IPS DF 6.9 (cell line): ENCODE data around the gene CHPF2.

Experiments
- DNase-seq: peaks from one replicate; pipeline ENCODE4 v3.0.0-alpha.2; 2013; ENCODE audit warnings: low read depth, low spot score
- H3K27ac ChIP-seq: one replicate; pipeline ENCODE4 v1.5.1; 2013; ENCODE audit warnings: low read length, control low read depth
- H3K27me3 ChIP-seq: 2 replicates; pipeline ENCODE4 v1.6.1; 2013; ENCODE audit warnings: mild to moderate bottlenecking, low read length; ENCODE audit not compliant: control insufficient read depth, insufficient read depth
- H3K36me3 ChIP-seq: 2 replicates; pipeline ENCODE4 v1.6.1; 2013; ENCODE audit warnings: low read length; ENCODE audit not compliant: control insufficient read depth, insufficient read depth
- H3K4me1 ChIP-seq: 2 replicates; pipeline ENCODE4 v1.6.1; 2013; ENCODE audit warnings: low read length; ENCODE audit not compliant: control insufficient read depth, insufficient read depth
- H3K4me3 ChIP-seq: 2 replicates; pipeline ENCODE4 v1.5.1; 2013; ENCODE audit warnings: mild to moderate bottlenecking, low read length
- H3K9me3 ChIP-seq: 2 replicates; pipeline ENCODE4 v1.6.1; 2013; ENCODE audit warnings: low read length, inconsistent platforms; ENCODE audit not compliant: control insufficient read depth, insufficient read depth
- WGBS: extraction: QIAGEN DNeasy Blood & Tissue Kit; methylation state at CpG from one replicate; pipeline ENCODE4 v1.1.7; 2013; ENCODE audit warnings: mixed read lengths, missing lambda C conversion rate; ENCODE audit not compliant: insufficient read length, insufficient coverage; 5-methylcytosine and 5-hydroxymethylcytosine counted together

The CHPF2 gene, protein sequence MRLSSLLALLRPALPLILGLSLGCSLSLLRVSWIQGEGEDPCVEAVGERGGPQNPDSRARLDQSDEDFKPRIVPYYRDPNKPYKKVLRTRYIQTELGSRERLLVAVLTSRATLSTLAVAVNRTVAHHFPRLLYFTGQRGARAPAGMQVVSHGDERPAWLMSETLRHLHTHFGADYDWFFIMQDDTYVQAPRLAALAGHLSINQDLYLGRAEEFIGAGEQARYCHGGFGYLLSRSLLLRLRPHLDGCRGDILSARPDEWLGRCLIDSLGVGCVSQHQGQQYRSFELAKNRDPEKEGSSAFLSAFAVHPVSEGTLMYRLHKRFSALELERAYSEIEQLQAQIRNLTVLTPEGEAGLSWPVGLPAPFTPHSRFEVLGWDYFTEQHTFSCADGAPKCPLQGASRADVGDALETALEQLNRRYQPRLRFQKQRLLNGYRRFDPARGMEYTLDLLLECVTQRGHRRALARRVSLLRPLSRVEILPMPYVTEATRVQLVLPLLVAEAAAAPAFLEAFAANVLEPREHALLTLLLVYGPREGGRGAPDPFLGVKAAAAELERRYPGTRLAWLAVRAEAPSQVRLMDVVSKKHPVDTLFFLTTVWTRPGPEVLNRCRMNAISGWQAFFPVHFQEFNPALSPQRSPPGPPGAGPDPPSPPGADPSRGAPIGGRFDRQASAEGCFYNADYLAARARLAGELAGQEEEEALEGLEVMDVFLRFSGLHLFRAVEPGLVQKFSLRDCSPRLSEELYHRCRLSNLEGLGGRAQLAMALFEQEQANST

GRCh38 chr7:151232091-151232916, at the start of gene CHPF2:
CHPF2 (plus strand) TSS chr7:151232483; CDS start chr7:151234012, 1,529 bp downstream.
- H3K36me3 ChIP-seq: peaks cover 13% of the 10 kb centered on the region
- DNase-seq: no peak
- no peaks in the 10 kb centered on the region for H3K9me3 ChIP-seq
- H3K4me1 ChIP-seq: 0 out of 2 replicates have a peak, but pooled peaks cover 2% of the 10 kb centered on the region
- H3K27me3 ChIP-seq: no peaks in the 10 kb centered on the region
- no peak within 1 kb of the TSS for H3K27ac ChIP-seq
- WGBS: no CpG with 5 or more reads among the region's 79 CpGs
- H3K4me3 ChIP-seq: peak within 1 kb of the TSS; percentile 60

DNA sequence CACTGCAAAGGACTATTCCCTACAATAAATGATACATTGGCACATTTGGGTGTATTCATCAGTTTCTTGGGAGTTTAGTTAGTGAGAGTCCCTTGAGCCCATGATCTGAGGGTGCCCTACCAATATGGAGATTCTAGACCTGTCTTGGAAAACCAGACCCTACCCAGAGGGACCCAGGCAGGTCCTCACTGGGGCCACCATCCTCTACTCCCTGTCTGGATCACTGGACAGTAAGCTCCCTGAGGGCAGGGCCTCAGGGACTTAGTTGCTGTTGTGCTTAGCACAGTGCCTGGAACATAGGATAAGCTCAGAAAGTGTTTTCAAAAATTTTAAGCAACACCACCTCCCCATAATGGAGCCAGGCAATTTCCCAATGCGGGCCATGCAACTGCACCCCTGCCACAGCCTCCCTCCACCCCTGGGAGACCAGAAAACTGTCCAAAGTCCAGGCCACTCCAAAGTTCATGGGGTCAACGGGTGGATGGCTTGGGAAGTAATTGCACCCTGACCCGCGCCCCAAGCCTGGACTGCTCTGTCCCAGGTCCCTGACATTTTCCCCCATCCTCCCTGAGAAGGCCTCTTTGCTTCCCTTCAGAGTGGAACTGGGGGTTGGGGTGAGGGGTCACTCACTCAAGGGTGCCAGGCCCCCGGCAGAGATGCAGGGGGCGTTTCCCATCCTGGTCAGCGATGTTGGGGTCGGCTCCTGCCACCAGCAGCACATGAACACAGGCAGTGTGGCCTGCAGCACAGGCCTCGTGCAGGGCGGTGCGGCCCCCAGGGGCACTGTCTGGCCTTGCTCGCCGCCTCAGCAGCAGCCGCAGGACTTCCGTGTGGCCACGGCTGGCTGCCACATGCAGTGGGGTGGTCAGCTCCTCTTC, 46.3 kb upstream of the CHPF2 start:
- Histone ChIP-seq H3K27me3 (no peaks in the 10 kb centered on the region), H3K9me3 (no peaks in the 10 kb centered on the region), H3K4me1 (no peaks in the 10 kb centered on the region), H3K4me3 (no peak overlapping the region), H3K36me3 (no peaks in the 10 kb centered on the region), H3K27ac (no peak overlapping the region)
- DNase-seq: no peak
- no CpG with 5 or more reads among the region's 16 CpGs for WGBS

- WGBS: no CpG with 5 or more reads among the region's 22 CpGs
- H3K27ac ChIP-seq: no peak within 1 kb of the TSS
- H3K36me3 ChIP-seq: no peaks in the 10 kb centered on the region
- H3K4me3 ChIP-seq: no peak within 1 kb of the TSS
- H3K27me3 ChIP-seq: no peaks in the 10 kb centered on the region
- DNase-seq: no peak
- no peaks in the 10 kb centered on the region for H3K4me1 ChIP-seq
- H3K9me3 ChIP-seq: no peaks in the 10 kb centered on the region
Observed at GRCh38 chr7:151186640-151187408, 45.5 kb upstream of the CHPF2 start, which contains the start of gene ASB10. ASB10 (minus strand) TSS chr7:151187250; CDS start chr7:151187130, 120 bp downstream.

DNA sequence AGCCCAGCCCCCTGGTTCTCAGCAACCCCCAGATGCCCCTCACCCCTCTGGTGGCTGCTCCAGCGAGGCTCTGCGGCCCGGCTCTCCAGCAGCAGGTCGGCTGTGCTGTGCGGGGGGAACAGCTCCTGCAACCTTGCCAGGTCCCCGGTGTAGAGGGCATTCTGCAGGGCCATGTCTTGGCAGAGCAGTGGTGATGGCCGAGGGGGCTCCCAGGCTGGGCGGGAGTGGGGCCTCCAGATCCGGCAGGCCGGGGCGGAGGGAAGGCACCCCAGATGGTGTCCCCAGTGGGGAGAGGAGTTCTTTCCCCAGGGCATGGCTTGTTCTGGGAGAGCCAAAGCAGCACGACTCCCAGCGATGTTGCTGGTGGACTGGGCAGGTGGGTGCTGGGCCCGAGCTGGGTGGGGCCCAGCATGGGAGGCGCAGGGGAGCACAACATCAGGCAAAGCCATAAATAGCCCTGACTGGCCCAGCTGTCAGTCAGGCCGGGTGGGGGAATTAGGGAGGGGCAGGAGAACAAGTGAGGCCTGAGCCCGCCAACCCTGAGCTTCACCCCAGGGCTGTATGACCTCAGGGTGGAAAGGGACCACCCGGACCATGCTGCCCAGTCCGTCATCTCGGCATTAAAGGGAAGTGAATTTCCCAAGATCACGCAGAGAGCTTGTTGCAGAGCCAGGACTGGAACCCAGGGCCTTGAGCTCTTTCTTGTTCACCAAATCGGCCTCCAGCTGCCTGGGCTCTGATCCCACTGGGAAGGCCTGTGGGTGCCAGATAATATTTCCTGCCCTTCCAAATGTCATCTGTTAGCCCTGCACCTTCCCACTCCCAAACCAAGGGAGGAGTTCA, 44.7 kb upstream of the CHPF2 start:
- no CpG with 5 or more reads among the region's 22 CpGs for WGBS
- H3K4me3 ChIP-seq: no peak overlapping the region
- no peak for DNase-seq
- no peaks in the 10 kb centered on the region for H3K9me3 ChIP-seq
- H3K27ac ChIP-seq: no peak overlapping the region
- no peaks in the 10 kb centered on the region for H3K27me3 ChIP-seq
- H3K36me3 ChIP-seq: no peaks in the 10 kb centered on the region
- no peaks in the 10 kb centered on the region for H3K4me1 ChIP-seq

DNA sequence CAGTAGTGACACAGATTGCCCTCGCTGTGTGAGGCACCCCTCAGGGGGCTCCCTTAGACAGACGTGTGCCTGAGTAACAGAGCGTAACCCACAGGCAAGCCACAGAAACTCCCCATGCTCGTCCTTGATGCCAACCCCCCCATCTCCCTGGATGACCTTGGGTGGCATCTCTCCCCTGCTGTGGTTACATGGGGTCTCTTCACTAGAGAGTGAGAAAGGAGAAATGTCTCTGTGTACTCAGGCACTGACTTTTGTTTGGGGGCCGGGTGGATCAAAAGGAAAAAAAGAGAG, 44.1 kb upstream of the CHPF2 start:
- H3K36me3 ChIP-seq: no peaks in the 10 kb centered on the region
- no peaks in the 10 kb centered on the region for H3K27me3 ChIP-seq
- no peak for DNase-seq
- no peaks in the 10 kb centered on the region for H3K9me3 ChIP-seq
- no peak overlapping the region for H3K4me3 ChIP-seq
- no peaks in the 10 kb centered on the region for H3K4me1 ChIP-seq
- H3K27ac ChIP-seq: no peak overlapping the region
- WGBS: no CpG with 5 or more reads among the region's 5 CpGs

DNA sequence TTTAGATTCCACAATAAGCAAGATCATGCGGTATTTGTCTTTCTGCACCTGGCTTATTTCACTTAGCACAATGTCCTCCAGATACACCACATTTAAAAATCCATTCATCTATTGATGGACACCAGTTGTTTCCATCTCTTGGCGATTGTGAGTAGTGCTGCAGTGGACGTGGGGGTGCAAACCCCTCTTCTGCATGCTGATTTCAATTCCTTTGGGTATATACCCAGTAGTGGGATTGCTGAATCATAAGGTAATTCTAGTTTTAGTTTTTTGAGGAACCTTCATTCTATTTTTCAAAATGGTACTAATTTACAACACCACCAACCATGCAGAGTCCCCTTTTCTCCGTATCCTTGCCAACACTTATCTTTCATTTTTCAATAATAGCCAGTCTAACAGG, 43.2 kb upstream of the CHPF2 start:
- Histone ChIP-seq H3K4me1 (no peaks in the 10 kb centered on the region), H3K27ac (no peak overlapping the region), H3K9me3 (no peaks in the 10 kb centered on the region), H3K36me3 (no peaks in the 10 kb centered on the region), H3K4me3 (no peak overlapping the region), H3K27me3 (no peaks in the 10 kb centered on the region)
- no peak for DNase-seq
- no CpG with 5 or more reads among the region's 4 CpGs for WGBS

- no peaks in the 10 kb centered on the region for H3K36me3 ChIP-seq
Observed at GRCh38 chr7:151191544-151191943, 40.7 kb upstream of the CHPF2 start.

GRCh38 chr7:151192002-151192539, 40.2 kb upstream of the CHPF2 start:
- H3K4me1 ChIP-seq: peaks cover 4% of the 10 kb centered on the region; the same call in 1 of the 2 replicates
- H3K4me3 ChIP-seq: no peak overlapping the region
- no peak for DNase-seq
- WGBS: no CpG with 5 or more reads among the region's 23 CpGs
- no peaks in the 10 kb centered on the region for H3K9me3 ChIP-seq
- H3K27ac ChIP-seq: no peak overlapping the region
- H3K36me3 ChIP-seq: no peaks in the 10 kb centered on the region
- no peaks in the 10 kb centered on the region for H3K27me3 ChIP-seq

More at GRCh38 chr7:151191544-151191943, 40.7 kb upstream of the CHPF2 start:
- H3K27ac ChIP-seq: no peak overlapping the region
- no peak for DNase-seq
- no peaks in the 10 kb centered on the region for H3K27me3 ChIP-seq
- H3K4me1 ChIP-seq: peaks cover 4% of the 10 kb centered on the region; the same call in 1 of the 2 replicates
- WGBS: no CpG with 5 or more reads among the region's 12 CpGs
- H3K9me3 ChIP-seq: no peaks in the 10 kb centered on the region
- H3K4me3 ChIP-seq: no peak overlapping the region
